ENCODE measurements around the gene TLN1. TPM values are rescaled to one million over a fixed set of nuclear protein-coding genes. Genes with fewer than 3 reads are reported as not detected.

The TLN1 gene
- total and polyA plus RNA-seq, 2 experiments from 2014 or later, result 21.5 to 120 TPM

DNA sequence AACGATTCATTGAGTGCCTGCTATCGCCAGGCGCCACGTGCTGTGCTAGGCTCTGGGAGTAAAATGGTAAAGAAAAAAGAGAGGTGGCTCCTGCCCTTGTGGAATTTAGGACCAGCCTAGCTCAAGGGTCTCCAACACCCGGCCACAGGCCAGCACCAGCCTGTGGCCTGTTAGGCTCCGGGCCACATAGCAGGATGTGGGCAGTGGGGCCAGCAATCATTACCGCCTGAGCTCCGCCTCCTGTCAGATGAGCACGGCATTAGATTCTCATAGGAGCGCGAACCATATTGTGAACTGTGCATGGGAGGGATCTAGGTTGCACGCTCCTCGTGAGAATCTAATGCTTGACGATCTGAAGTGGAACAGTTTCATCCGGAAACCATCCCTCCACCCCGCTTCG is 75.6 kb downstream of the TLN1 start:
- no peak overlapping the region for H3K27ac ChIP-seq (ENCODE audit: low read depth)
- ATAC-seq, result no peak
- peak overlapping the region; percentile 77 for H3K4me3 Mint-ChIP-seq

More for the DNA sequence above, 75.6 kb downstream of the TLN1 start:
- no peak for DNase-seq (ENCODE audit: low spot score)
- Mint-ChIP-seq H3K9me3 (peaks cover 3% of the 10 kb centered on the region; the same call in 2 of the 3 replicates), H3K36me3 (ENCODE audit: low read depth) (peaks cover 30% of the 10 kb centered on the region), H3K27ac (no peak overlapping the region), H3K4me1 (peaks cover 34% of the 10 kb centered on the region), H3K27me3 (ENCODE audit: insufficient read depth, low read depth, poor library complexity) (peaks cover 27% of the 10 kb centered on the region)
- H3F3A ChIP-seq (replicated peaks; ENCODE audit: low read depth), result peaks cover 16% of the 10 kb centered on the region; the same call in 1 of the 2 replicates
- no peaks in the 10 kb centered on the region for H3K79me2 ChIP-seq (replicated peaks; ENCODE audit: insufficient read depth)
- peak overlapping the region; percentile 59; the same call in 1 of the 2 replicates for H3K4me3 ChIP-seq
- TF ChIP-seq CREB1 (CRISPR knock-in tag; IDR thresholded peaks at IDR 0.05; ENCODE audit: low read depth) (no peak), ZNF462 (CRISPR knock-in tag; IDR thresholded peaks at IDR 0.05) (no peak), EZH2 (IDR thresholded peaks at IDR 0.05; ENCODE audit: low read depth, unreplicated experiment) (no peak), ETS1 (IDR thresholded peaks at IDR 0.05) (no peak), CTCF (conservative IDR thresholded peaks at IDR 0.05; ENCODE audit: low read depth in 2 of 2) (no peak), POLR2AphosphoS5 (IDR thresholded peaks at IDR 0.05; ENCODE audit: low read depth) (no peak), JUNB (IDR thresholded peaks at IDR 0.05; ENCODE audit: unreplicated experiment) (no peak), ZNF114 (CRISPR knock-in tag; IDR thresholded peaks at IDR 0.05) (no peak), STAT1 (IDR thresholded peaks at IDR 0.05; ENCODE audit: unreplicated experiment) (no peak)
- TF ChIP-seq, protein P1, sequence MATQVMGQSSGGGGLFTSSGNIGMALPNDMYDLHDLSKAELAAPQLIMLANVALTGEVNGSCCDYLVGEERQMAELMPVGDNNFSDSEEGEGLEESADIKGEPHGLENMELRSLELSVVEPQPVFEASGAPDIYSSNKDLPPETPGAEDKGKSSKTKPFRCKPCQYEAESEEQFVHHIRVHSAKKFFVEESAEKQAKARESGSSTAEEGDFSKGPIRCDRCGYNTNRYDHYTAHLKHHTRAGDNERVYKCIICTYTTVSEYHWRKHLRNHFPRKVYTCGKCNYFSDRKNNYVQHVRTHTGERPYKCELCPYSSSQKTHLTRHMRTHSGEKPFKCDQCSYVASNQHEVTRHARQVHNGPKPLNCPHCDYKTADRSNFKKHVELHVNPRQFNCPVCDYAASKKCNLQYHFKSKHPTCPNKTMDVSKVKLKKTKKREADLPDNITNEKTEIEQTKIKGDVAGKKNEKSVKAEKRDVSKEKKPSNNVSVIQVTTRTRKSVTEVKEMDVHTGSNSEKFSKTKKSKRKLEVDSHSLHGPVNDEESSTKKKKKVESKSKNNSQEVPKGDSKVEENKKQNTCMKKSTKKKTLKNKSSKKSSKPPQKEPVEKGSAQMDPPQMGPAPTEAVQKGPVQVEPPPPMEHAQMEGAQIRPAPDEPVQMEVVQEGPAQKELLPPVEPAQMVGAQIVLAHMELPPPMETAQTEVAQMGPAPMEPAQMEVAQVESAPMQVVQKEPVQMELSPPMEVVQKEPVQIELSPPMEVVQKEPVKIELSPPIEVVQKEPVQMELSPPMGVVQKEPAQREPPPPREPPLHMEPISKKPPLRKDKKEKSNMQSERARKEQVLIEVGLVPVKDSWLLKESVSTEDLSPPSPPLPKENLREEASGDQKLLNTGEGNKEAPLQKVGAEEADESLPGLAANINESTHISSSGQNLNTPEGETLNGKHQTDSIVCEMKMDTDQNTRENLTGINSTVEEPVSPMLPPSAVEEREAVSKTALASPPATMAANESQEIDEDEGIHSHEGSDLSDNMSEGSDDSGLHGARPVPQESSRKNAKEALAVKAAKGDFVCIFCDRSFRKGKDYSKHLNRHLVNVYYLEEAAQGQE (IDR thresholded peaks at IDR 0.05; ENCODE audit: unreplicated experiment), result no peak
- H3K27me3 ChIP-seq (ENCODE audit: insufficient read depth), result peaks cover 4% of the 10 kb centered on the region; the same call in 1 of the 2 replicates
- no peaks in the 10 kb centered on the region; the same call in none of the 2 replicates for H4K20me1 ChIP-seq (replicated peaks; ENCODE audit: insufficient read depth)
- H2AFZ ChIP-seq, result peak overlapping the region; percentile 90; the same call in 1 of the 2 replicates
- H3K9me2 ChIP-seq (ENCODE audit: insufficient read depth), result no peaks in the 10 kb centered on the region
- peak overlapping the region; percentile 78; the same call in 1 of the 2 replicates for H3K4me2 ChIP-seq
- peaks cover 10% of the 10 kb centered on the region for H3K4me1 ChIP-seq (ENCODE audit: insufficient read depth)
- no peaks in the 10 kb centered on the region for H3K36me3 ChIP-seq (ENCODE audit: insufficient read depth)
